Karpas-422 (cell line): ENCODE results near the gene EWSR1. TPM values are rescaled to one million over a fixed set of nuclear protein-coding genes. Genes with fewer than 3 reads are reported as not detected.
"Not testable (repeated sequence)": the region's sequence is repeated elsewhere in the genome, so short reads cannot be mapped to it uniquely, and the experiment has no call there.

Source experiments
- DNase-seq: peaks from one replicate; pipeline ENCODE4 v3.0.0-alpha.2; 2015
- H2AFZ ChIP-seq: fragments of 200-600 bp; sonication (generic); 2 replicates; pipeline ENCODE4 v1.6.1; 2014; ENCODE audit warnings: antibody characterized with exemption, low read length, mixed read lengths
- H3K27ac ChIP-seq: fragments of 200-600 bp; sonication (generic); 2 replicates; pipeline ENCODE4 v1.5.1; 2014; ENCODE audit warnings: mild to moderate bottlenecking, low read length, moderate library complexity
- H3K27me3 ChIP-seq: fragments of 200-600 bp; sonication (generic); 2 replicates; pipeline ENCODE4 v1.6.1; 2014; ENCODE audit warnings: low read length, mixed read lengths
- H3K36me3 ChIP-seq: fragments of 200-600 bp; sonication (generic); 2 replicates; pipeline ENCODE4 v1.6.1; 2014; ENCODE audit warnings: low read length, mixed read lengths; ENCODE audit not compliant: insufficient read depth
- H3K4me1 ChIP-seq: fragments of 200-600 bp; sonication (generic); 2 replicates; pipeline ENCODE4 v1.6.1; 2014; ENCODE audit warnings: mild to moderate bottlenecking, low read length, mixed read lengths
- H3K4me2 ChIP-seq: fragments of 200-600 bp; sonication (generic); 2 replicates; pipeline ENCODE4 v1.6.1; 2014; ENCODE audit warnings: low read length, low read depth, mild to moderate bottlenecking; ENCODE audit not compliant: poor library complexity, severe bottlenecking
- H3K4me3 ChIP-seq: fragments of 200-600 bp; sonication (generic); 2 replicates; pipeline ENCODE4 v1.5.1; 2014; ENCODE audit warnings: mild to moderate bottlenecking, antibody characterized with exemption, low read length, mixed read lengths
- H3K79me2 ChIP-seq: fragments of 200-600 bp; sonication (generic); 2 replicates; pipeline ENCODE4 v1.6.1; 2014; ENCODE audit warnings: mild to moderate bottlenecking, low read length, mixed read lengths
- H3K9ac ChIP-seq: fragments of 200-600 bp; sonication (generic); 2 replicates; pipeline ENCODE4 v1.6.0; 2014; ENCODE audit warnings: low read length
- H3K9me2 ChIP-seq: fragments of 200-600 bp; sonication (generic), shearing (Covaris generic); replicated peaks from 2 replicates; pipeline ENCODE4 v1.6.0; 2014; ENCODE audit warnings: mild to moderate bottlenecking, low read length, moderate library complexity; ENCODE audit not compliant: insufficient read depth
- H3K9me3 ChIP-seq: fragments of 300-700, 200-600 bp; sonication (generic); 2 replicates; pipeline ENCODE4 v1.6.1; 2014; ENCODE audit warnings: low read length, mixed read lengths
- H4K20me1 ChIP-seq: fragments of 200-600 bp; sonication (generic); 2 replicates; pipeline ENCODE4 v1.6.1; 2014; ENCODE audit warnings: mild to moderate bottlenecking, antibody characterized with exemption, low read length, low read depth; ENCODE audit not compliant: insufficient read depth
- total RNA-seq: library from RNA; depleted of rRNA; stranded (reverse); fragments of >200 nt; shearing (Covaris generic); gene quantifications from 2 replicates; pipeline ENCODE4 v1.2.3, GENCODE V29; 2014; ENCODE audit warnings: low replicate concordance

EWSR1 gene
- total RNA-seq, 1 experiment from 2014 or later = 309 TPM

GRCh38 chr22:29342177-29342576, 74.1 kb downstream of the EWSR1 start:
- H3K27ac ChIP-seq = no peak overlapping the region
- no peaks in the 10 kb centered on the region for H4K20me1 ChIP-seq
- H3K9me3 ChIP-seq = no peaks in the 10 kb centered on the region
- no peaks in the 10 kb centered on the region for H3K79me2 ChIP-seq
- DNase-seq = no peak
- H2AFZ ChIP-seq = no peak overlapping the region
- 0 out of 2 replicates have a peak, but pooled peaks cover 2% of the 10 kb centered on the region for H3K36me3 ChIP-seq
- no peaks in the 10 kb centered on the region for H3K27me3 ChIP-seq
- H3K4me2 ChIP-seq = no peak overlapping the region
- H3K9ac ChIP-seq = no peak overlapping the region
- no peak overlapping the region for H3K4me3 ChIP-seq
- H3K4me1 ChIP-seq = no peaks in the 10 kb centered on the region
- no peaks in the 10 kb centered on the region for H3K9me2 ChIP-seq

- Histone ChIP-seq H2AFZ (no peak overlapping the region), H4K20me1 (no peaks in the 10 kb centered on the region), H3K4me2 (no peak overlapping the region), H3K4me3 (no peak overlapping the region), H3K9me3 (no peaks in the 10 kb centered on the region), H3K27ac (no peak overlapping the region), H3K9ac (no peak overlapping the region), H3K27me3 (no peaks in the 10 kb centered on the region), H3K9me2 (no peaks in the 10 kb centered on the region), H3K36me3 (0 out of 2 replicates have a peak, but pooled peaks cover 4% of the 10 kb centered on the region), H3K79me2 (no peaks in the 10 kb centered on the region), H3K4me1 (no peaks in the 10 kb centered on the region)
- DNase-seq = no peak
These were observed 74.7 kb downstream of the EWSR1 start for GRCh38 chr22:29342577-29343312.

GRCh38 chr22:29343313-29343805, 75.3 kb downstream of the EWSR1 start:
- Histone ChIP-seq H2AFZ (no peak overlapping the region), H3K27ac (no peak overlapping the region), H3K27me3 (no peaks in the 10 kb centered on the region), H3K36me3 (peaks cover 8% of the 10 kb centered on the region; the same call in 1 of the 2 replicates), H3K79me2 (no peaks in the 10 kb centered on the region), H3K9me2 (no peaks in the 10 kb centered on the region), H3K4me3 (no peak overlapping the region), H3K4me1 (no peaks in the 10 kb centered on the region), H3K4me2 (no peak overlapping the region), H3K9me3 (no peaks in the 10 kb centered on the region), H4K20me1 (no peaks in the 10 kb centered on the region), H3K9ac (no peak overlapping the region)
- no peak for DNase-seq

GRCh38 chr22:29344137-29344536, 76.1 kb downstream of the EWSR1 start:
- Histone ChIP-seq H3K4me2 (no peak overlapping the region), H3K36me3 (peaks cover 16% of the 10 kb centered on the region; the same call in 1 of the 2 replicates)

GRCh38 chr22:29344889-29345288, 76.8 kb downstream of the EWSR1 start:
- peaks cover 16% of the 10 kb centered on the region; the same call in 1 of the 2 replicates for H3K36me3 ChIP-seq
- not testable (repeated sequence) for H3K79me2 ChIP-seq, H2AFZ ChIP-seq, H3K4me2 ChIP-seq, H4K20me1 ChIP-seq, H3K27ac ChIP-seq, H3K27me3 ChIP-seq, DNase-seq, H3K9me3 ChIP-seq, H3K4me3 ChIP-seq, H3K9me2 ChIP-seq, H3K4me1 ChIP-seq, H3K9ac ChIP-seq

More at GRCh38 chr22:29344137-29344536, 76.1 kb downstream of the EWSR1 start:
- DNase-seq = no peak
- Histone ChIP-seq H4K20me1 (no peaks in the 10 kb centered on the region), H3K9me2 (no peaks in the 10 kb centered on the region), H3K79me2 (no peaks in the 10 kb centered on the region), H3K9ac (no peak overlapping the region), H3K4me3 (no peak overlapping the region), H3K27me3 (no peaks in the 10 kb centered on the region), H3K27ac (no peak overlapping the region), H2AFZ (no peak overlapping the region), H3K4me1 (no peaks in the 10 kb centered on the region), H3K9me3 (no peaks in the 10 kb centered on the region)

GRCh38 chr22:29345932-29346331, 77.9 kb downstream of the EWSR1 start:
- DNase-seq = no peak
- no peaks in the 10 kb centered on the region for H3K4me1 ChIP-seq
- no peak overlapping the region for H3K9ac ChIP-seq
- no peaks in the 10 kb centered on the region for H3K27me3 ChIP-seq
- H3K4me2 ChIP-seq = no peak overlapping the region
- H3K9me3 ChIP-seq = no peaks in the 10 kb centered on the region
- peaks cover 20% of the 10 kb centered on the region; the same call in 1 of the 2 replicates for H3K36me3 ChIP-seq
- no peak overlapping the region for H3K27ac ChIP-seq
- H3K79me2 ChIP-seq = no peaks in the 10 kb centered on the region
- no peak overlapping the region for H3K4me3 ChIP-seq
- no peaks in the 10 kb centered on the region for H3K9me2 ChIP-seq
- H4K20me1 ChIP-seq = no peaks in the 10 kb centered on the region
- H2AFZ ChIP-seq = no peak overlapping the region

- 0 out of 2 replicates have a peak, but pooled peaks cover 2% of the 10 kb centered on the region for H4K20me1 ChIP-seq
- no peak overlapping the region for H3K4me3 ChIP-seq
- DNase-seq = no peak
- no peak overlapping the region for H3K4me2 ChIP-seq
- no peaks in the 10 kb centered on the region for H3K79me2 ChIP-seq
- H3K4me1 ChIP-seq = no peaks in the 10 kb centered on the region
- no peak overlapping the region for H2AFZ ChIP-seq
- H3K36me3 ChIP-seq = peaks cover 24% of the 10 kb centered on the region; the same call in 1 of the 2 replicates
- H3K9ac ChIP-seq = no peak overlapping the region
- H3K27me3 ChIP-seq = no peaks in the 10 kb centered on the region
- H3K9me3 ChIP-seq = no peaks in the 10 kb centered on the region
- no peaks in the 10 kb centered on the region for H3K9me2 ChIP-seq
- no peak overlapping the region for H3K27ac ChIP-seq
These were observed 78.6 kb downstream of the EWSR1 start for GRCh38 chr22:29346659-29347058.

GRCh38 chr22:29348041-29348440, 80.0 kb downstream of the EWSR1 start:
- H2AFZ ChIP-seq = no peak overlapping the region
- DNase-seq = no peak
- H3K4me2 ChIP-seq = no peak overlapping the region
- H3K9me2 ChIP-seq = no peaks in the 10 kb centered on the region
- peaks cover 24% of the 10 kb centered on the region; the same call in 1 of the 2 replicates for H3K36me3 ChIP-seq
- H3K9me3 ChIP-seq = no peaks in the 10 kb centered on the region
- no peaks in the 10 kb centered on the region for H3K79me2 ChIP-seq
- H3K4me1 ChIP-seq = no peaks in the 10 kb centered on the region
- H3K27ac ChIP-seq = no peak overlapping the region
- H3K9ac ChIP-seq = no peak overlapping the region
- no peaks in the 10 kb centered on the region for H3K27me3 ChIP-seq
- H3K4me3 ChIP-seq = no peak overlapping the region
- 0 out of 2 replicates have a peak, but pooled peaks cover 3% of the 10 kb centered on the region for H4K20me1 ChIP-seq
